Colonic mucosa (tissue), 4 donors: ENCODE measurements around the gene VWA5A. TPM values are rescaled to one million over a fixed set of nuclear protein-coding genes. Genes with fewer than 3 reads are reported as not detected.

Experiments used
- DNase-seq: peaks from one replicate; pipeline ENCODE4 v3.0.0-alpha.2; 2020
- H3K27ac ChIP-seq: fragments of 200-600 bp; one replicate; pipeline ENCODE4 v1.8.0; 2021
- H3K27me3 ChIP-seq: fragments of 200-600 bp; one replicate; pipeline ENCODE4 v1.8.0; 2021
- H3K36me3 ChIP-seq: fragments of 200-600 bp; one replicate; pipeline ENCODE4 v1.8.0; 2021
- H3K4me1 ChIP-seq: fragments of 200-600 bp; one replicate; pipeline ENCODE4 v1.8.0; 2021; ENCODE audit warnings: mild to moderate bottlenecking
- H3K4me3 ChIP-seq: fragments of 200-600 bp; one replicate; pipeline ENCODE4 v1.8.0; 2021
- H3K9ac ChIP-seq, 2 donors: one replicate each; pipeline ENCODE4 v1.7.0; 2013; ENCODE audit warnings: control low read depth in 2 of 2, low read depth in 2 of 2, low read length in 2 of 2
- H3K9me3 ChIP-seq: fragments of 200-600 bp; one replicate; pipeline ENCODE4 v1.8.0; 2021
- CTCF ChIP-seq: fragments of 200-600 bp; IDR thresholded peaks from one replicate; pipeline ENCODE4 v1.8.0; 2022; ENCODE audit warnings: antibody characterized with exemption, mild to moderate bottlenecking
- intact Hi-C: fragments of 100-400 bp; cut with DNase I; formaldehyde crosslinking; loops from one replicate; pipeline ENCODE4 v1.14.1; 2022
- total RNA-seq, 2 donors: library from RNA; stranded (reverse); fragmentation: NEBNext Ultra II Directional in 1 of 2; extraction: Animal tissue kit (Norgen Biotek cat#: 25700) in 1 of 2; gene quantifications; one replicate each; pipeline ENCODE4 v1.2.1, GENCODE V29; 2021
- donor health status: healthy.
- donor health status: DM: no; HTN: no; CAD: no.
- donor health status: DM: no; HTN: no; CAD: no.

VWA5A gene
- total RNA-seq, 2 donors from 2014 or later = 38.0 to 62.5 TPM

GRCh38 chr11:124150684-124151083, 35.4 kb downstream of the VWA5A start:
- DNase-seq = no peak
- H3K27ac ChIP-seq = no peak overlapping the region
- no peak overlapping the region for H3K9ac ChIP-seq
- TF ChIP-seq CTCF = no peak
- H3K27me3 ChIP-seq = no peaks in the 10 kb centered on the region
- no peaks in the 10 kb centered on the region for H3K4me1 ChIP-seq
- no peaks in the 10 kb centered on the region for H3K9me3 ChIP-seq
- H3K4me3 ChIP-seq = no peak overlapping the region
- intact Hi-C loops = no loop called here
- no peaks in the 10 kb centered on the region for H3K36me3 ChIP-seq

- H3K27me3 ChIP-seq = no peaks in the 10 kb centered on the region
- H3K9ac ChIP-seq = no peak overlapping the region
- H3K36me3 ChIP-seq = no peaks in the 10 kb centered on the region
- no peak overlapping the region for H3K27ac ChIP-seq
- intact Hi-C loops = no loop called here
- DNase-seq = no peak
- H3K9me3 ChIP-seq = no peaks in the 10 kb centered on the region
- no peak for TF ChIP-seq CTCF
- H3K4me3 ChIP-seq = no peak overlapping the region
- no peaks in the 10 kb centered on the region for H3K4me1 ChIP-seq
Measured at GRCh38 chr11:124152770-124153407, 37.6 kb downstream of the VWA5A start.

- Histone ChIP-seq H3K9me3 (no peaks in the 10 kb centered on the region), H3K27ac (no peak overlapping the region), H3K4me1 (no peaks in the 10 kb centered on the region), H3K27me3 (no peaks in the 10 kb centered on the region), H3K4me3 (no peak overlapping the region), H3K36me3 (no peaks in the 10 kb centered on the region), H3K9ac (no peak overlapping the region)
- intact Hi-C loops = no loop called here
- DNase-seq = no peak
- no peak for TF ChIP-seq CTCF
Measured at GRCh38 chr11:124153821-124154220, 38.6 kb downstream of the VWA5A start.

GRCh38 chr11:124159481-124159880, 44.2 kb downstream of the VWA5A start:
- Histone ChIP-seq H3K36me3 (no peaks in the 10 kb centered on the region), H3K9ac (no peak overlapping the region), H3K27me3 (no peaks in the 10 kb centered on the region), H3K9me3 (no peaks in the 10 kb centered on the region), H3K4me1 (no peaks in the 10 kb centered on the region), H3K4me3 (no peak overlapping the region), H3K27ac (no peak overlapping the region)
- intact Hi-C loops = no loop called here
- no peak for DNase-seq
- TF ChIP-seq CTCF = no peak

GRCh38 chr11:124160986-124161385, 45.7 kb downstream of the VWA5A start:
- DNase-seq = no peak
- Histone ChIP-seq H3K4me1 (no peaks in the 10 kb centered on the region), H3K36me3 (no peaks in the 10 kb centered on the region), H3K9me3 (no peaks in the 10 kb centered on the region), H3K27ac (no peak overlapping the region), H3K4me3 (no peak overlapping the region), H3K9ac (no peak overlapping the region), H3K27me3 (no peaks in the 10 kb centered on the region)
- no peak for TF ChIP-seq CTCF
- intact Hi-C loops = no loop called here
